ENCODE results near the gene SSBP3.

The SSBP3 gene

DNA sequence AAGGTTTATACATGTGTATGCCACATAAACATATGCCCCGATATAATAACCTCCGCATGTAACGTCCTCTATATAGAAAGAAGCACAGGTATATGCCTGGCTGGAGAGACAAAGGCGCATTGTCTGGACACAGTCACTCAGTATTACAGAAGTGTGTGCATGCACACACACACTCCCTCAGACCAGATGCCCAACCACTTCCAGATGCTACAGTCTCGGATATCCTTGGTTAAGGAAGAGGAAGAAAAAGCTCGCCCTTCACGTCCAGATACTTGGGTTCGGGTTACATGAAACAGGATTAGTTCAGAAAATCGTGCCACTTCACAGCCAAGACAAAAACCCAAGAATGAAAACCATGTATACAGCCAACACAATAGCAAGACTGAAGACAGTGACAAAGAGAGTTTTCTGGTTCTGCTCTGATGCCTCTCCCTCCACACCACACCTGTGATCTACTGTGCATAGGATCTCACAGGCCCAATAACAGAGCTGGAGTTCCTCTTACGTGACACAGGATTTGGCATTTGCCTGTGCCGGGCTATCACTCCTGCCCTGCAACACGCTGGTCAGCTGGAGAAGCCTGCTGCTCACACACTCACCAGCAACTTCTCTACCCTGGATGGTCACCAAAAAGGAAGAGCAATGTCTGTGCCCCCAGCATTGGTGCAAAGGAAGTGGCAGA lies 75.0 kb downstream of the SSBP3 start:
- no peak overlapping the region for H3K27ac ChIP-seq (replicated peaks)

DNA sequence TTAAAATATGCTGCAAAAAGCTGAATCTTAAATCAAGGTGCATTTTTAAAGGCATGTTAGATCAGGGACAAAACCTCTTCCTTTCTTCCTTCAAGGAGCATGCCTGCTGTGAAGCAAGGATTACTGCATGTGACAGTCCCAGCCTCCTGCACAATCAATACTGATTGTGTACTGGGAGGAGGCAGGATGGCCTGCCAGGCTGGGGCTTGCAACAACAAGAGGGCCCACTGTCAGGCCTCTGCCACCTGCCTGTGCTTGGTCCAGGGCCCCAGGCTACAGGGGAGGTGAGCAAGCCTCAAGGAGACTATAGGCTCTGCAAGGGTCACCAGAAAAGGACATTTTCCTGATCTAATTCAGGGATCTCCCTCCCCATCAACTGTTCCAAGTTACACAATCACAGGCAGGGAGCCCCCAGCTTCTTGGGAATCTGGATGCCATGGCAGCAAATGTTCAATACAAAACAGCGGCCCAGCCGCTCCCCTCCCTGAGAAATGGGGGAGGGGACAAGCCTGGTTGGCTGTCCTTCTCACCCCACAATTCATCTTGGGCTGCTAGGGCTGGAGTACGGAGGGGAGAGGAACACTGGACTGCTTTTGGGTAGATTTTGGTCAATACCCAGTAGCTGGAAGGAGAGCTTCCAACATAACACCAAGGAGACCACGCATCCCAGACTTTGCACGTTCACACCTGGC lies 76.7 kb downstream of the SSBP3 start:
- DNase-seq (ENCODE audit: low read depth in 1 of 2, low spot score in 1 of 2), result no peak
- H3K4me3 ChIP-seq (replicated peaks; ENCODE audit: insufficient read depth, low read length), result no peak overlapping the region
- no peaks in the 10 kb centered on the region for H3K27me3 ChIP-seq (ENCODE audit: insufficient read depth, poor library complexity, severe bottlenecking)
- TF ChIP-seq GABPA (IDR thresholded peaks at IDR 0.05; ENCODE audit: low read depth) (no peak), POLR2AphosphoS5 (IDR thresholded peaks at IDR 0.05; ENCODE audit: low read depth) (no peak), SPI1 (IDR thresholded peaks at IDR 0.05; ENCODE audit: borderline replicate concordance, low read depth) (no peak)
- TF ChIP-seq, protein P1, sequence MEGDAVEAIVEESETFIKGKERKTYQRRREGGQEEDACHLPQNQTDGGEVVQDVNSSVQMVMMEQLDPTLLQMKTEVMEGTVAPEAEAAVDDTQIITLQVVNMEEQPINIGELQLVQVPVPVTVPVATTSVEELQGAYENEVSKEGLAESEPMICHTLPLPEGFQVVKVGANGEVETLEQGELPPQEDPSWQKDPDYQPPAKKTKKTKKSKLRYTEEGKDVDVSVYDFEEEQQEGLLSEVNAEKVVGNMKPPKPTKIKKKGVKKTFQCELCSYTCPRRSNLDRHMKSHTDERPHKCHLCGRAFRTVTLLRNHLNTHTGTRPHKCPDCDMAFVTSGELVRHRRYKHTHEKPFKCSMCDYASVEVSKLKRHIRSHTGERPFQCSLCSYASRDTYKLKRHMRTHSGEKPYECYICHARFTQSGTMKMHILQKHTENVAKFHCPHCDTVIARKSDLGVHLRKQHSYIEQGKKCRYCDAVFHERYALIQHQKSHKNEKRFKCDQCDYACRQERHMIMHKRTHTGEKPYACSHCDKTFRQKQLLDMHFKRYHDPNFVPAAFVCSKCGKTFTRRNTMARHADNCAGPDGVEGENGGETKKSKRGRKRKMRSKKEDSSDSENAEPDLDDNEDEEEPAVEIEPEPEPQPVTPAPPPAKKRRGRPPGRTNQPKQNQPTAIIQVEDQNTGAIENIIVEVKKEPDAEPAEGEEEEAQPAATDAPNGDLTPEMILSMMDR (IDR thresholded peaks at IDR 0.05; ENCODE audit: insufficient read depth, low read length), result no peak
- TF ChIP-seq, protein P2, sequence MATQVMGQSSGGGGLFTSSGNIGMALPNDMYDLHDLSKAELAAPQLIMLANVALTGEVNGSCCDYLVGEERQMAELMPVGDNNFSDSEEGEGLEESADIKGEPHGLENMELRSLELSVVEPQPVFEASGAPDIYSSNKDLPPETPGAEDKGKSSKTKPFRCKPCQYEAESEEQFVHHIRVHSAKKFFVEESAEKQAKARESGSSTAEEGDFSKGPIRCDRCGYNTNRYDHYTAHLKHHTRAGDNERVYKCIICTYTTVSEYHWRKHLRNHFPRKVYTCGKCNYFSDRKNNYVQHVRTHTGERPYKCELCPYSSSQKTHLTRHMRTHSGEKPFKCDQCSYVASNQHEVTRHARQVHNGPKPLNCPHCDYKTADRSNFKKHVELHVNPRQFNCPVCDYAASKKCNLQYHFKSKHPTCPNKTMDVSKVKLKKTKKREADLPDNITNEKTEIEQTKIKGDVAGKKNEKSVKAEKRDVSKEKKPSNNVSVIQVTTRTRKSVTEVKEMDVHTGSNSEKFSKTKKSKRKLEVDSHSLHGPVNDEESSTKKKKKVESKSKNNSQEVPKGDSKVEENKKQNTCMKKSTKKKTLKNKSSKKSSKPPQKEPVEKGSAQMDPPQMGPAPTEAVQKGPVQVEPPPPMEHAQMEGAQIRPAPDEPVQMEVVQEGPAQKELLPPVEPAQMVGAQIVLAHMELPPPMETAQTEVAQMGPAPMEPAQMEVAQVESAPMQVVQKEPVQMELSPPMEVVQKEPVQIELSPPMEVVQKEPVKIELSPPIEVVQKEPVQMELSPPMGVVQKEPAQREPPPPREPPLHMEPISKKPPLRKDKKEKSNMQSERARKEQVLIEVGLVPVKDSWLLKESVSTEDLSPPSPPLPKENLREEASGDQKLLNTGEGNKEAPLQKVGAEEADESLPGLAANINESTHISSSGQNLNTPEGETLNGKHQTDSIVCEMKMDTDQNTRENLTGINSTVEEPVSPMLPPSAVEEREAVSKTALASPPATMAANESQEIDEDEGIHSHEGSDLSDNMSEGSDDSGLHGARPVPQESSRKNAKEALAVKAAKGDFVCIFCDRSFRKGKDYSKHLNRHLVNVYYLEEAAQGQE (IDR thresholded peaks at IDR 0.05; ENCODE audit: insufficient replicate concordance, low read depth), result no peak
- no peak overlapping the region for H3K27ac ChIP-seq (replicated peaks)

More for the DNA sequence above, 75.0 kb downstream of the SSBP3 start:
- Histone ChIP-seq H3K27me3 (ENCODE audit: insufficient read depth, poor library complexity, severe bottlenecking) (no peaks in the 10 kb centered on the region), H3K4me3 (replicated peaks; ENCODE audit: insufficient read depth, low read length) (no peak overlapping the region)
- no peak for DNase-seq (ENCODE audit: low read depth in 1 of 2, low spot score in 1 of 2)
- TF ChIP-seq, protein P1 (IDR thresholded peaks at IDR 0.05; ENCODE audit: insufficient read depth, low read length), result no peak
- TF ChIP-seq SPI1 (IDR thresholded peaks at IDR 0.05; ENCODE audit: borderline replicate concordance, low read depth), result no peak
- 0 out of 2 replicates have a peak, but pooled peaks have one; percentile 27 for TF ChIP-seq POLR2AphosphoS5 (IDR thresholded peaks at IDR 0.05; ENCODE audit: low read depth)
- no peak for TF ChIP-seq GABPA (IDR thresholded peaks at IDR 0.05; ENCODE audit: low read depth)

DNA sequence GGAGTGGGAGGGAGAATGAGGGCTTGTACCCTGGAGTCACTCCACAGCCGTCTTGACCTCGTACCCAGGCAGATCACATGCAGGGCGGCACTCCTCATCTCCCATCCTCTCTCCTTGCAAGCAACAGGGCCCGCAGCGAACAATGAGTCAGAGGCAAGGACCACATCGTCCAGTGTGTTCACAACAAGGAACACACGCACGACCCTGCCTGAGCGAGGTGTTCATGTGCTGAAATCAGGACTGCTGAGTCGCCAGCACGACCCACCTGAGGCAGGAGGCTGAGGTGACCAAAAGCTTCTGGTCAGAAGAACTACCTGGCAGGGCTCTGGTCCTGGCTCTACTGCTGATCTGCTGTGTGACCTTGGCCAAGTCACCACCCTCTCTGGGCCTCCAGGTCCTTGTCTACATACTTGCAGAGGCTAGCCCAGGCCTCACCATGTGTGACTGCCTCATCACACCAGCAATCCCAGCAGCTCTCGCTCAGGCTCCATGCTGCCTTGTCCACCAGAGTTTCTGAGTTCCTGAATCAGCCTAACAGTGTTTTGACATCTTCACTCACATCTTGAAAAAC lies 78.0 kb downstream of the SSBP3 start:
- DNase-seq (ENCODE audit: low read depth in 1 of 2, low spot score in 1 of 2), result no peak
- Histone ChIP-seq H3K4me3 (replicated peaks; ENCODE audit: insufficient read depth, low read length) (no peak overlapping the region), H3K27ac (replicated peaks) (no peak overlapping the region), H3K27me3 (ENCODE audit: insufficient read depth, poor library complexity, severe bottlenecking) (no peaks in the 10 kb centered on the region)
- no peak for TF ChIP-seq POLR2AphosphoS5 (IDR thresholded peaks at IDR 0.05; ENCODE audit: low read depth)
- TF ChIP-seq, protein P2 (IDR thresholded peaks at IDR 0.05; ENCODE audit: insufficient replicate concordance, low read depth), result no peak
- no peak for TF ChIP-seq SPI1 (IDR thresholded peaks at IDR 0.05; ENCODE audit: borderline replicate concordance, low read depth)
- TF ChIP-seq GABPA (IDR thresholded peaks at IDR 0.05; ENCODE audit: low read depth), result no peak
- TF ChIP-seq, protein P1 (IDR thresholded peaks at IDR 0.05; ENCODE audit: insufficient read depth, low read length), result no peak

All from HL-60 (cell line).